ENCODE data around the gene CREB5. TPM values are rescaled to one million over a fixed set of nuclear protein-coding genes. Genes with fewer than 3 reads are reported as not detected.
A peak's percentile ranks its signal among the peaks of the same experiment; 100 is the strongest.

The CREB5 gene
- total and polyA plus RNA-seq, 9 donors: 0.71 to 15.0 (median 2.7) TPM

DNA sequence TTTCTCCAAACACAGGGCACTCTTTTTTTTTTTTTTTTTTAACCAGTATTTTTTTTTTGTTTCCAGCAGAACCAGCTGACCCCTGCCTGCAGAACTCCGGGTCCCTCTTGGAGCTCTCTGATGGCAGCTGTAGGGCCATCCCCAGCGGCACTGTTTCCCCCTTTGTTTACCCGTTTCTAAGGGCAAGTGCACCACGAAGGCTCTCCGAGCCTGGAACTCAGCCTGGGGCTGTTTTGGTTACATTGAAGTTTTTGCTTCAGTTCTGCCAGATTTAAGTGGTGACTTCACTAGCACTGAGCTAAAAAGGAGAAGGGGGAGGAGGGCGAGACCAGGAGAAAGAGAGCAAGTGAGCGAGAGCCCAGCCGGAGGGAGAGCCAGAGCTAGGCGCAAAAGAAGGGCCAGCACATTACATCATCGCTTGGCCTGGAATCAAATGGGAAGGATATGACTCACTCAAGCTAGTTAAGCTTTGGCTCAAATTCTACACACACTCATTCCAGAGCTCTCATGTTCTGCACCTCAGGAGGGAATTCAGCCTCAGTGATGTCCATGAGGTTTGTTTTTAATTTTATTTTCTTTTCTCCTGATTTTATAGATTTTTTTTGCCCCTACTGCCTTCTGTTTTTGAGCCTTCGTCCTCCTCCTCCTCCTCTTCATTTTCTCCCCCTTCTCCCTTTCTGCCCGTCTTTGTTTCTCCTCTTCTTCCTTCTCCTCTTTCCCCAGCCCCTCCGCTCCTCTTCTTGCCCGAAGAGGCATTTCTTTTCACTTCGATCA, 273.5 kb downstream of the CREB5 start:
- intact Hi-C loops (cut with DNase I): no loop called here
- no peaks in the 10 kb centered on the region for H3K4me1 ChIP-seq (ENCODE audit: insufficient read depth)
- peak overlapping the region; percentile 31 for H3K4me3 ChIP-seq

GRCh38 chr7:28686418-28686800, 274.1 kb downstream of the CREB5 start:
- no peaks in the 10 kb centered on the region for H3K4me1 ChIP-seq (ENCODE audit: insufficient read depth)
- WGBS, 3 donors: 2 to 4% (median 2%) methylated on average over 12 of the region's 12 CpGs

More for the DNA sequence above, 273.5 kb downstream of the CREB5 start:
- DNase-seq: peak; percentile 87 to 97 (median 92)
- H3K27ac ChIP-seq: peak overlapping the region in 1 of 2 donors; percentile 35
- H3K9me3 ChIP-seq: no peaks in the 10 kb centered on the region
- H3K27me3 ChIP-seq: no peaks in the 10 kb centered on the region
- 0 to 2% (median 1%) methylated on average over 15 of the region's 15 CpGs for WGBS, 3 donors
- no peaks in the 10 kb centered on the region for H3K36me3 ChIP-seq
- TF ChIP-seq, protein P1, sequence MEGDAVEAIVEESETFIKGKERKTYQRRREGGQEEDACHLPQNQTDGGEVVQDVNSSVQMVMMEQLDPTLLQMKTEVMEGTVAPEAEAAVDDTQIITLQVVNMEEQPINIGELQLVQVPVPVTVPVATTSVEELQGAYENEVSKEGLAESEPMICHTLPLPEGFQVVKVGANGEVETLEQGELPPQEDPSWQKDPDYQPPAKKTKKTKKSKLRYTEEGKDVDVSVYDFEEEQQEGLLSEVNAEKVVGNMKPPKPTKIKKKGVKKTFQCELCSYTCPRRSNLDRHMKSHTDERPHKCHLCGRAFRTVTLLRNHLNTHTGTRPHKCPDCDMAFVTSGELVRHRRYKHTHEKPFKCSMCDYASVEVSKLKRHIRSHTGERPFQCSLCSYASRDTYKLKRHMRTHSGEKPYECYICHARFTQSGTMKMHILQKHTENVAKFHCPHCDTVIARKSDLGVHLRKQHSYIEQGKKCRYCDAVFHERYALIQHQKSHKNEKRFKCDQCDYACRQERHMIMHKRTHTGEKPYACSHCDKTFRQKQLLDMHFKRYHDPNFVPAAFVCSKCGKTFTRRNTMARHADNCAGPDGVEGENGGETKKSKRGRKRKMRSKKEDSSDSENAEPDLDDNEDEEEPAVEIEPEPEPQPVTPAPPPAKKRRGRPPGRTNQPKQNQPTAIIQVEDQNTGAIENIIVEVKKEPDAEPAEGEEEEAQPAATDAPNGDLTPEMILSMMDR (IDR thresholded peaks at IDR 0.05): no peak
- TF ChIP-seq EP300 (IDR thresholded peaks at IDR 0.05) (peak; percentile 34), POLR2A (IDR thresholded peaks at IDR 0.05) (peak; percentile 47)

GRCh38 chr7:28687537-28687936, 275.2 kb downstream of the CREB5 start:
- Histone ChIP-seq H3K27ac (no peak overlapping the region), H3K4me3 (no peak overlapping the region)

More at GRCh38 chr7:28686418-28686800, 274.1 kb downstream of the CREB5 start:
- DNase-seq: peak in 2 of 5 donors; percentile 14 to 33
- H3K27me3 ChIP-seq: no peaks in the 10 kb centered on the region
- intact Hi-C loops (cut with DNase I): no loop called here
- H3K27ac ChIP-seq: peak overlapping the region in 1 of 2 donors; percentile 35
- no peak for TF ChIP-seq POLR2A (IDR thresholded peaks at IDR 0.05)
- TF ChIP-seq, protein P1 (IDR thresholded peaks at IDR 0.05): no peak
- TF ChIP-seq EP300 (IDR thresholded peaks at IDR 0.05): no peak
- no peaks in the 10 kb centered on the region for H3K36me3 ChIP-seq
- H3K9me3 ChIP-seq: no peaks in the 10 kb centered on the region
- H3K4me3 ChIP-seq: peak overlapping the region; percentile 31

GRCh38 chr7:28688174-28688573, 275.9 kb downstream of the CREB5 start:
- no peak overlapping the region for H3K4me3 ChIP-seq
- 68 to 81% (median 72%) methylated on average over 2 of the region's 2 CpGs for WGBS, 3 donors
- intact Hi-C loops (cut with DNase I): no loop called here
- no peak for DNase-seq
- H3K27me3 ChIP-seq: no peaks in the 10 kb centered on the region
- no peaks in the 10 kb centered on the region for H3K36me3 ChIP-seq
- no peak overlapping the region for H3K27ac ChIP-seq
- TF ChIP-seq POLR2A (IDR thresholded peaks at IDR 0.05) (no peak), EP300 (IDR thresholded peaks at IDR 0.05) (no peak)
- TF ChIP-seq, protein P1 (IDR thresholded peaks at IDR 0.05): no peak
- no peaks in the 10 kb centered on the region for H3K9me3 ChIP-seq
- H3K4me1 ChIP-seq (ENCODE audit: insufficient read depth): no peaks in the 10 kb centered on the region

More at GRCh38 chr7:28687537-28687936, 275.2 kb downstream of the CREB5 start:
- intact Hi-C loops (cut with DNase I): no loop called here
- no peaks in the 10 kb centered on the region for H3K36me3 ChIP-seq
- H3K27me3 ChIP-seq: no peaks in the 10 kb centered on the region
- H3K9me3 ChIP-seq: no peaks in the 10 kb centered on the region
- 42 to 69% (median 56%) methylated on average over 4 of the region's 4 CpGs for WGBS, 3 donors
- no peaks in the 10 kb centered on the region for H3K4me1 ChIP-seq (ENCODE audit: insufficient read depth)
- TF ChIP-seq EP300 (IDR thresholded peaks at IDR 0.05) (no peak), POLR2A (IDR thresholded peaks at IDR 0.05) (no peak)
- TF ChIP-seq, protein P1 (IDR thresholded peaks at IDR 0.05): no peak
- no peak for DNase-seq

Data from ovary (tissue), 9 donors.